Iris pigment epithelial cell (primary cell): ENCODE results near the gene LRIG3.
"Not testable (repeated sequence)": the region's sequence is repeated elsewhere in the genome, so short reads cannot be mapped to it uniquely, and the experiment has no call there.

Experiments used
- DNase-seq: peaks from one replicate; pipeline ENCODE4 v3.0.0-alpha.2; 2011; ENCODE audit warnings: low read depth

The LRIG3 gene

DNA sequence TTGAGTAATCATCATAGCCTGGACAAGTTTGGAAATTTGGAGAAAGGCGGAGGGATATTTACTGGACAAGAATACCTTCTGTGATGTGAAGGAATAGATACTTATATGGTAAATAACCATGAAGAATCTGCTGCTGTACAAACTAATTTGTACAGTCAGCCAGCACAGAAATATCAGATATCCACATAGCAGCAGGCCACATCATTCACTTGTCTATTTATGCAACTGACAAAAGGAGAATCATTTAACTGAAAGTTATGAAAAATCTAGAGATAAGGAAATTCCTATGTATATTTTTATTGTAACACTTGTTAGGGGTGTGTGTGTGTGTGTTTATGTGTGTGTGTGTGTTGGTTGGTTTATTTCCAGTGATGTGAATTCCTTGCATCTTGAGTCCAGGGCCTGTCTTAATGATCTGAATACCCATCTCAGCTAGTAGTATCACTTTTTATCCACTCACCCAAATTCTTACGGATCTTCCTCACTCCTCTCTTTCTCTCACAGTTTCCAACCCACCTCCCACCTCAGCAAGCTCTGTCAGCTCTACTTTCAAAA lies 10.5 kb upstream of the LRIG3 start:
- DNase-seq: peak; percentile 63

DNA sequence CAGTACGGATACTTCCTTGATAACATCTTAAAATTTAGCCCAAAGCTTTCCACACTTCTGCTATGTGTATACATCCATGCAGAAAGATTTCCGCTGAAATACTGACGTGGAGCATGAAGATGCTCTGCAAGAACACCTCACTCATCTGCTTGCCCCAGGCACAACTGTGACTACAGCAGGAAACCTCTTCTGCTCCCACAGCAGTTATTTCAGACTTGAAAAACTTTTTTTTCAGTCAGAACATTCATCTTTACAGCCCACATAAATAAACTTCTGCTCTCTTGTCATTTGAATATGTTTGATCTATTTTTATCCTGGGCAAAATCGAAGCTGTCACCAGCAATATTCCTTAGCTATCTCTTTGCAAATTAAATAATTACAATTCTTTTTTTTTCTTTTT lies 6.8 kb upstream of the LRIG3 start:
- DNase-seq: no peak

DNA sequence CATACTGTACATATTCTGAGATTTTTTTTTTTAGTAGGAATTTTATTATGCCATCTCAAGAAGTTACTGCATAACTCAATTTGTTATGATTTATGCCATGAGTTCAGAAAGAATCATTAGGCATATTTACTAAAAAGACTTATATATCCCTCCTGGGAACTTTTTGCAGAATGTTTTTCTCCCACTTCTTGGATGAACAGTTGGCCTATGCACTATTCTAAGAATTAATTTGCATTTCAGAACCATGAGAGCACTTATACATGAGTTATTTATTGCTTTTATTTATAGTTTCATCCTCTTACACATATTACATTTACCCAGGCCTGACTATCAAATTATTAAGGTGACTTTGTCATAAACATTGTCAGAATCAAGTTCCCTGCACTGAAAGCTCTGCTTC lies 6.3 kb upstream of the LRIG3 start:
- DNase-seq: no peak

DNA sequence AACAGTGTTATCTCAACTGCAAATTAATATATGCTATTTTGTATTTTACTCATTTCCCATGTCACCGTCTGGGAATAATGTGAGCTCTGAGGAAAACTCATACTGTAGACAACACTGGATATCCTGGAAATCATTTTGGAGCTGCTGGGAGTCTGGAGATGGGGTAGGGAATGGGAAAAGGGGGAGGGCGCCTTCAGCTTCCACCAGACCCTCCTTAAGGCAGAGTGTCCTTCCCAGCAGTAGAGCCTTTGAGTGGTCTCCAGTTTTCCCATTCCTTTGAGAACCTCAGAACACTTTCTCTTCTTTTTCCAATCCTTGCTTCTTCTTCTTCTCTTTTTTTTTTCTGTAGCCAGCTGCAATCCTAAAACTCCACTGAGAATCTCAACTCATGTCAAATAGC lies 5.4 kb upstream of the LRIG3 start:
- no peak for DNase-seq

DNA sequence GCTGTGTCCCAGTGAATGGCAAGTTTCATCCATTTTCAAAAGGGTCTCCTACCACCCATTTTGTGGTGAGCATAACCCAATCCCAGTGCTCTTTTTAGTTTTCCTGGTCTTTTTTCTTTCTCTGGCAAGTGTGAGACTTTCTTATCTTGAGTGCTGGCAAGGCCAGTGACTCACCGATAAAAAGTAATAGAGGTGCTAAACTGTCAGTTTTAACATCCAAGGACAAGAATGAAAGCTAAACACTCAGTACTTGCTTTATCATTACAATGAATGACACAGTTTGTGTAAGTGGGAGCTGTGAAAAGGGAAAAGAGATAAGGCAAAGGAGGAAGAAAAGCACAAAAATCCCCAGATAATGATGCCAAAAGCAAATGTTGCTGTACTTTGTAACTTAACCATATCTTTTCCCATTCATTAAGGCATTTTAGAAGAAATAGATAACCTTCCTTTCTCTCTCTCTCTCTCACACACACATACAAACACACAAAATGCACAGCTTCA lies 4.9 kb upstream of the LRIG3 start:
- DNase-seq: peak; percentile 47

DNA sequence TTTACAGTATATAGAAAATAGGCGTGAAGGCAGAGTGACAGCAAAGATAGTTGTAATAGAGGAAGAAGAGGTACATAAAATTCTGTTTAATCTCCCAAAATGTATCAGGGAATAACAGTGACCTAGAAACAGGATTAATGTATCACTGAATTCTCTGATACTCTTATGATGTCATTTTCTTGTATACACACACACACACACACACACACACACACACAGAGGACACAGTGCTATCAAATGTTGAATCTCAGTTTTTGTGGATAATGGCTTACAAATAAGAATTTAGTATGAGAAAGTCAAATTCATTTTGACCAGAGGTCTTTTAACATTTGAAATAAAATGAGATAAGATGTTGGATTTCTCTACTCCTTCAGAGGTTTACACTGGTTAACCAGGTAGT lies 4.3 kb upstream of the LRIG3 start:
- DNase-seq: no peak

DNA sequence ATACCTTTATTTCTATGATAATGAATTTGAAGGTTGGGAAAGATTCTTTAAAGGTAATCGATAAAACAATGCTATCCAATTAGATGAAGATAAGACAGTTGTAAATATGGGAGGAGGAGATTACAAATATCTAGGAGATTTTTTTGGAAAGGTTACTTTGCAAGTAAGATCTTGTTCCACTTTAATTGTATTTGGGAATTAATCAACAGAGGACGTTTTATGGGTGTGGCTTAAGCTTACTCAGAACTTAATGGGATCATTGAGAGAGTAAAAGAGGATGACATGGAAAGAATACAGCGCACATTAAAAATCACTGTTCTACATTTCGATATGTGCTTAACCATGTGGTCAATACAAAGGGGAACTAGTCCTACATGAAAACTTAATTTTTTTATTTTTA lies 3.5 kb upstream of the LRIG3 start:
- no peak for DNase-seq

DNA sequence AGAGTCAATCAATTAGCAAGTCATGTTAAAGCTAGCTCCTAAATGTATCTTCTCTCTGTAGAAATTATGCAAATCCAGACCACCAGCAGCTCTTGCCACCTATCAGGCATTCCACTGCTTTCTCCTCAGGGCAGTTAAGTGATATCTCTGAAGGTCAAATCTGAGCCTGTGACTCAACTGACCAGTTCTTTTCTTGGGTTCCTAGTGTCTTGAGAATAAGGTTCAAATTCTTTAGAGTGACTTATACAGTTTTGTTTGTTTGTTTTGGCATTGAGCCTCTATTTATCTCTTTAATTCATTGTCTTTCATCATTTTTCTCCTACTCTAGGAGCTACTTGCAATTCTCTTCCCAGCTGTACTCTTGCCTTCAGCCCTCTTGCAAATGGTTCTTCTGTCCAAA lies 2.5 kb upstream of the LRIG3 start:
- peak; percentile 84 for DNase-seq

DNA sequence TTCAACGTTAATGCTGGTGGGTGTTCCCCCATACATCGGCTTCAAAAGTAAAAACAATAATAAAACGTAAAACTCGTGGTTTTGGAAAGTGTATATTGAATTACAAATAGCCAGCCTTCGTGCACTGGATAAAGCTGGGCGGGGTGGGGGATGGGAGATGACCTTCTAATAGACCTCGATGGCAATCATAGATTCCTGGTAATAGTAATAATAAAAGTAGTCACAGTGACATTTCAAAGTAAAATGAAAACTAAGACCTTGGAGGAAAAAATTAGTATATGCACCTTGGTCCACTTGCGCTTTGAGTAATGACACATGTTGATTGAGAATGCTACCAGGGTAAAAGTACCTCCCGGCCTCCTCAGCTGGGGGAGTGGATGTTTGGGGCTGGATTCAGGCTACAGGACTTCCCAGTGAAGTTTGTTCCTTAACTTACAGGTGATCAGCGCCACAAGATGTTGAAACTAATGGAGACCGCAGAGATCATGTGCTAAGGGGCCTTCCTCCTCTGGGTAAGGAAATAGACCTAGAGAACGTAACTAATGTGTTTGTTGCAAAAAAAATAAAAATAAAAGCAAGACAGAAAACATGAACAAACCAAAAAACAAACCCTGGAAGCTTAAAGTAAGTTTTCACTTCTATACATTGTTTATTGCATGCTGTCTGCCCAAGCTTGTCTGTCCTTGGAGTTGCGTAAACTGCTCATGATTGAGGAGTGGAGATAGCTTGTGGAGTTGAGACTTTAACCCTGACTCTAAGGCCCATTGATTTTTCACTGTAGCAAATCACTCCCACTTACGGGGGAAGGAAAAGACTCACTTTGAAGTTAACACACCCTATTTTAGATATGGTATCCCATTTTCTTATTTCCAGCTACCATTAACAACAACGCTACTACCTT lies 907 bp upstream of the LRIG3 start:
- no peak for DNase-seq

DNA sequence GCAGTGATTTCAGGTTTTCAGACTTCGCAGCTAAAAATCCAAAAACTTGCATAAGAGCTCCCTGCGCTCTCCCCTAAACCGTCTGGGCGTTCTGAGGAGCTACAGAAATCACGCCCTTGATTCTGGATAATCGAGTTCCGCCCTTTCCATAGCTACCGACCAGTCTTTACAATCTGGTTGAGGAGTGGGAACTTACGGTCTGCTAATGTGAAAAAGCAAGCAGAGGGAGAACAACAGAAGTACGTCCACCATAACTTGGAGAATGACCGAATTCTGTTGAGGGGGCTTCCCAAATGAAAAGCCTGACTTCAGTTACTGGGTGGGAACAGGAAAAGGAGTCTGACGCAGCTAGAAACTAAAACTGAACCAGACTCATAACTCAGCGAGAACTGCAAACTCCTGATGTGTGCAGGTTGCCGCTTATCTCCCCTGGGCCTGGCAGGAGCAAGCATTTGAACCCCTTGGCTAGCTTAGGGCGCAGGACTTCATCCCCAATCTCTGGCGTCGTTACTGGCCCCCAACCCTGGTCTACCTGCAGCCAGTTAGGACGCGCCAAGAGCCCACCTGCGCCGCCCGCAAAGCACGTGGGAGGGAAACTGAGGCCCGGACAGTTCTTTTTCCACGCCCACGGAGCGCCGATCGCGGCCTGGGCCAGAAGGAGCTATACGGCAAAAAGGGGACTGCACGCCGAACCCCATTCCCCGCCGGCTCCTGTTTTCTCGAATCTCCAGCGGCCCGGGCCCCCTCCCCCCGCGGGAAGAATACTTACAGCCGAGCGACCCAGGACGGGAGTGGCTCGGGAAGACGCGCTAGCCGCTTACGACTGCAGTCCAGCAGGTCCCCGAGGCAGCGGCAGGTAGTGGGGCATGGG lies 838 bp downstream of the LRIG3 start:
- DNase-seq: peak; percentile 72

DNA sequence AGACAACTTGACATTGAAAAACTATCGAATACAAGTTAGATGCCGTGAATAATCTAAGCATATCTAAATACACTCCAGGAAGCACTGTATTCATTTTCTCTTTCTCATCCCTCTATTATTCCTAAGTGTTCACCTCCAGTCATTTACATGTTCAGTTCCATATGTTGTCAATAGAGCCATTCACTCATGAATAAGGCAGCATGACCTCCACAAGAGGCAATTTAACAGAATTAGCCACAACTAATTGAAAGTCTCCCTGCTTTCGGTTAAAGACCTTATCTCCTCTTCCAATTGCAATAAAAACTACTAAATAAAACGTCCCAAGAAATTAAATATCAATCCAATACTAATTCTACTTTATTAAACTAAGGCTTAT lies 1.8 kb downstream of the LRIG3 start:
- no peak for DNase-seq

DNA sequence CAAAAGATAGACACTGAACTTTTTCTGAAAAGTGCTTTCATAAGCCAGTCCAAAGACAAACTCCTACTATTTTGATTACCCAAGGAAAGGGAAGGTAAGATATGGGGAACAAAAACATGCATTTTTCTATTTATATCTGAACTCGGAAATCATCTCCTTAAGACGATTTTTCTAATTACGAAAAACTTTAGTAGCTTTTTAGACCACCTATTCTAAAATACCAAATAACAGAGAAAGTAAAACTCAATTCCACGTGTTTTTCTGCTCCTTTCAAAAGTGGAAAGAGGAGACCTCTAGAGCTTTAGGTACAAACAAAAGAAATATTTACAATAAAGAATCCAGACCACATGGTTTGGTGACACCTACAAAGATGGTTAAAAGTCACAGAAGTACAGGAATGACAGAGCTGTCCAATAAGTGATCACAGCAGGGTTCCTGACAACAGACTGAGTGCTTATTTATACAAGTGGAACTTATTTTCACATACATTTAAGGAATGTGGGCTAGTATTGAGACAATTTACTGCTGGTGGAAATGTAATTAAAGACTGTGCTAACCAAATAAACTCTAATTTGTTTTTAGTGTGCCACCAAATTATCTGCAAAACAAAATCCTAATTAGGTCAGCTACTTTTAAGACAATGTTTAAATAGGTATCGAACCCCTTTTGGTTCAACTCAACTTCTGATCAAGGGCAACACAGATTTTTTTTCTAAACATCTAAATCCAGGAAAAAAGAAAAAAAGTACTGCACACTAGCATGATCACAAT lies 2.4 kb downstream of the LRIG3 start:
- no peak for DNase-seq

DNA sequence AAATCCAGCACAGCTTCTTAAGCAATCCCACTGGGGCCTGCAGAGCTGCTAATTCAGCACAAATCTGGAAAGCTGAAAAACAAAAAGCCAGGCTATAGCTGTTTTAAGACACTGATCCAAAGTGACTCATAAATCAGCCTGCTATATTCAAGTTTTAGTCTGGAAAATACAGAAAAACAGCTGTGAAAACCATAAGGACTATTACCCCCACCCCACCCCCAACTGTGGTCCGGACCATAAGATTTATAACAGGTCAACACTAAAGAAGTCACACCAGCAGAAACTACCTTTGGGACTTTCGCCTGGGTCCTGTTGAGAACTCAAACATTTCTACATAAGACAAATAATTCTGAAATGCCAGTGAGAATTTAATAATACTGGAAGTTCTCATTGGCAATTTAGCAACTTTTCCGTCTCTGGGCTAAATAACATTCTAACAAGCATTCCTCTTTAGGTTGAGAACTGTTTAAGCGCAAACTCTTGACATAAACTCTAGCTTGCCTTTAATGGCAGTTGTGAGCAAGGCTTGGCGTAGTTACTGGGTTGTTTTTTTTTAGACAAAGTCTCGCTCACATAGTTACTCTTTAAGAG lies 3.3 kb downstream of the LRIG3 start:
- DNase-seq: peak; percentile 81

DNA sequence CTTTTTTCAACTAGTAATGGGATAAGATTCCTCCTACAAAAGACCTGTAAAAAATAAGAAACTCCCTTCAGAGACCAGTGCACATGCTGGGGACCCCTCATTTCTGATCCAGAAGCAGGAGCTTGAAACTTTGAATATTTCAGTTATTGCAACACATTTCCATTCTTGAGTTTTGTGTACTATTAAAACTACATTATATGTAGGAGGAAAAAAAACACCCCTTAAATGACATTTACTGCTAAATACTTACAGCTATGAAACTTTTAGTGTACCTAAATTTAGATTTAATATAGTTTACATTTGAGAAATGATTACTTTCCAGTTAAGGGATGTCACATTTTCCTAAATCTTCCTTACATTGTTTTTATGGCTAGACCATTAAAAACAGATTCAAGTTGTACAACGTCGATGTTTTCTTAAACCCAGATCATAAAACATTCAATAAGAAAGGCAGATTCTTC lies 4.1 kb downstream of the LRIG3 start:
- no peak for DNase-seq

DNA sequence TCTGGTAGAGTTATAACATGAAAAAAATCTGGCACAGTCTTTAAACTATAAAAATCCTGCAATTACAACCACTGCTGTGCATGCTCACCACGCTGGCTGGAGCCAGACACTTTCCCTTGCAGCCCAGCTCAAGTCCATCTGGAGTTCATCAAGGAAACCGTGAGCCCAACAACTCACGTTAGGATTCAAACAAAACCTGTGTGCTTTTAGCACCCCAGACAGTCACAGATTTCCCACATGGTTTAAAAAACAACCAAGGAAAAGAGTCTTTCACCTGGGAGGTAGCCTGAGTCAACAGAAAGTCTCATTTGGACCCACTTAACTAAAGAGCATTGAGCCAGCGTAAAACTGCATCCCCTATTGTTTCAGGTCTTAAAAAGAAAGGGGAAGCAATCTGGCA lies 4.7 kb downstream of the LRIG3 start:
- DNase-seq: peak; percentile 79

DNA sequence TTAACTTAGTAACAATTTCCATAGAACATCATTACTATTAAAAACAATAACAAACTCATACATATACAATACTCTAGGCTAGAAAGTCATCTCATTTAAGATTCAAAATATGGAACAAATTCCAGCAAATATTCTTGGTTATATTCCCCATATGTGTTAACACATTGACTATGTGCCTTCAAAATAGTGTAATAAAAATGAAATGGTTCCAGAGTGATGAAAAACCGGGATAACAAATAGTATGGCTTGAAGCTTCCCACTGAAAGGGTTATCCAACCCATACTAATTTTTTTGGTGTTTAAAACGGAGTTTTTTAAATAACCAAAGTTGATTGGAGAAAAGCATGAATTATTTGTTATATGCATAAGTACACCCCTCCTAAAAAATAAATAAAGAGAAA lies 5.3 kb downstream of the LRIG3 start:
- DNase-seq: no peak

DNA sequence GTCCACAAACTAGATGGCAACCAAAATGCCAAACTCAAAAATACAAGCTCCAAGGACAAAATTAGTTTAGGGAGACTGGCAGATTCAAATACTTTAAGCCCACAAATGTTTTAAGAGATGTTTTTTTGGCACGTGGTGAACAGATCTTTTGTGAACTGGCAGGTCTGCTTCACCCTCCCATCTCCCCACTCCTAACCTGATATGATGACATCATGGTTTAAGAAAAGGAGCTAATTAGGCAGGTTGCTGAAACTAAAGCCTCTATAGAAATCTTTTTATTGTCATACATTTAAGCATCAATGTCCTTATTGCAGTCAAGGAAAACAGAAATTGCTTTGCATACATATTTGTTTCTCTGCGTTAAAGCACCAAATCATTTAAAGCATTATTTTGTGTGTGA lies 5.8 kb downstream of the LRIG3 start:
- no peak for DNase-seq

DNA sequence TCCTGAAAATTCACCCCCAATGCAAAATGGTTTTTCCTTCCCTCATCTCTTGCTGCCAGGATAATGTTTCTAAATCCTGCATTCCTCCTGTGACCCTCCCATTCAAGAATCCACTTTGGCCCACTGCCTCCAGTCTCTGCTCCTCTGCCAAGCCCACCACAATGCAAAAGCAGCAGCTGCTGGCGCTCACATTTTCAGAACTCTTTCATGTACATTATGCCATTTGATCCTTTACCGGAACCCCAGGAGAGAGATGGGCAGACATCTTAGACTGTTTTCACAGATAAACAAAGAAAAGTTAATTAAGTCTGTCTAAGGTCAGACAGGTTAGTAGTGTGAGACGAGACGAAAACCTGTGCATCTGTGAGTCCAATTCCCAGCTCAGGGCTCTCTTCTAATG lies 12.9 kb downstream of the LRIG3 start:
- no peak for DNase-seq

DNA sequence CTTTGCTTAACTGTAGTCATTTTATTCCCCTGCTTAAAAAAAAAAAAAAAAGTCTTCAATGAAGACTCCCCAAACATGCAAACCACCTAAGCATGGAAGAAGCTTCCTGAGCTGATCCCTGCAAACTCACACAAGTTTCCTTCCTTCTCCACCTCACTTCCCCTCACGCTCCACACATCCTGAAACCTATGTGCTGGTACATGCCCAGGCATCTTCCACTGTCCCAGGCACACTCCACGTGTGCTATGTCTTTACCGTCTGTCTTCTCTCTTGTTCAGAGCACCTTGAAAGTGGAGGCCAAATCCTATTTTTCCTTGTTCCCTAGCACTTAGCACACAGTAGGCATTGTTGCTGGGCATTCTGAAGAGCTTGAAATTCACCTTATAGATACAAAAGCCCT lies 13.4 kb downstream of the LRIG3 start:
- no peak for DNase-seq

DNA sequence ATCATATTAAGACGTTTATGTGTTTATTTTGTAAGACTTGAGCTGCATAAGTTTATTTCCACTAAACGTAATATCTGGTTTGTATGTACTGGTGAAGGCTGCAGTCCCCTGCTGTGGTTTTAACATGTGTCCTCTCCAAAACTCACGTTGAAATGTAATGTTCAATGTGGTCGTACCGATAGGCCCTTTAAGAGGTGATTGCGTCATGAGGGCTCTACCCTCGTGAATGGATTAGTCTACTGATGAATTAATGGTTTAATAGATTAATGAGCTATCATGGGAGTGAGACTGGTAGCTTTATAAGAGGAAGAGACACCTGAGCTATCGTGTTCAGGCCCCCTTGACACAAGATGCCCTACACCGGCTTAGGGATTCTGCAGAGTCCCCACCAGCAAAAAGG lies 14.9 kb downstream of the LRIG3 start:
- DNase-seq: no peak

DNA sequence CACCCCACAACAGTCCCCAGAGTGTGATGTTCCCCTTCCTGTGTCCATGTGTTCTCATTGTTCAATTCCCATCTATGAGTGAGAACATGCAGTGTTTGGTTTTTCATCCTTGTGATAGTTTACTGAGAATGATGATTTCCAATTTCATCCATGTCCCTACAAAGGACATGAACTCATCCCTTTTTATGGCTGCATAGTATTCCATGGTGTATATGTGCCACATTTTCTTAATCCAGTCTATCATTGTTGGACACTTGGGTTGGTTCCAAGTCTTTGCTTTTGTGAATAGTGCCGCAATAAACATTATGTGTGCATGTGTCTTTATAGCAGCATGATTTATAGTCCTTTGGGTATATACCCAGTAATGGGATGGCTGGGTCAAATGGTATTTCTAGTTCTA lies 17.6 kb downstream of the LRIG3 start:
- DNase-seq: not testable (repeated sequence)

DNA sequence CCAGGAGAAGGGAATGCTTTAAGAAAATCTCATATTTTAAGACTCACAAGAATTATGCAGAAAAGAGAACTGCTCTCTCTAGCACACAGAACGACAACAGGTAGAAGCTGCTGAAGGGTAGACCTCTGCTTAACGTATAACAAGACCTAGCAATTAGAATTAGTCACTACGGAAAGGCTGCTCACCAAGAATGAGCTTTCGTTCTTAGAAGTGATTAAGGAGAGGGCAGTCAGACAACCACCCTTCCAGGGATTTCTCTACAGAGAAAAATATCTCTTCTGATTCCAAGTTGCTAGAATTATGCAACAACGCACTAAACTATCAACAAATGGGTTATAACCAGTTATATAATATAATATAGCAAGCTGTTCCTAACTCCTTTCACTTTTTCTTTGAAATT lies 18.6 kb downstream of the LRIG3 start:
- DNase-seq: no peak
